Gastroesophageal sphincter (tissue), 3 donors: Measurements from ENCODE around the gene NRF1.

ENCODE experiments used
- CTCF ChIP-seq, 4 experiments: fragments of 200-600 bp in 2 of 4; fragments of 450-650 bp in 2 of 4; sonication (generic) in 1 of 4; IDR thresholded peaks; one replicate each; pipeline ENCODE4 v1.5.1; 2017 to 2019; ENCODE audit warnings: antibody characterized with exemption in 4 of 4, mild to moderate bottlenecking in 2 of 4, moderate library complexity in 2 of 4
- EP300 ChIP-seq: sonication (generic); formaldehyde crosslinking; IDR thresholded peaks from one replicate; pipeline ENCODE4 v1.6.1; 2017; ENCODE audit warnings: antibody characterized with exemption, mild to moderate bottlenecking
- POLR2A ChIP-seq, 2 donors: fragments of 450-650 bp; IDR thresholded peaks; one replicate each; pipeline ENCODE4 v1.6.1; 2017; ENCODE audit warnings: antibody characterized with exemption in 2 of 2, mild to moderate bottlenecking in 2 of 2, moderate library complexity in 1 of 2
- POLR2AphosphoS5 ChIP-seq: sonication (generic); formaldehyde crosslinking; IDR thresholded peaks from one replicate; pipeline ENCODE4 v1.6.1; 2017; ENCODE audit warnings: antibody characterized with exemption

GRCh38 chr7:129757991-129758390 is 146.5 kb downstream of the NRF1 start:
- TF ChIP-seq POLR2A (IDR thresholded peaks at IDR 0.05) = no peak
- TF ChIP-seq POLR2AphosphoS5 = no peak
- no peak for TF ChIP-seq CTCF (IDR thresholded peaks at IDR 0.05)
- no peak for TF ChIP-seq EP300
